DOHH2 (cell line): ENCODE measurements around the gene TMEM106C.

Experiments used
- CTCF ChIP-seq: fragments of 200-600 bp; sonication (generic); IDR thresholded peaks from one replicate; pipeline ENCODE4 v1.5.1; 2014; ENCODE audit warnings: antibody characterized with exemption, mild to moderate bottlenecking, low read depth, low read length; ENCODE audit not compliant: poor library complexity, severe bottlenecking
- EZH2phosphoT487 ChIP-seq: fragments of 200-600 bp; sonication (generic); IDR thresholded peaks from 2 replicates; pipeline ENCODE4 v1.6.1; 2017; ENCODE audit warnings: borderline replicate concordance, mild to moderate bottlenecking, antibody characterized with exemption, low read length, moderate library complexity, mixed read lengths

GRCh38 chr12:47983541-47984115 is 20.2 kb downstream of the TMEM106C start:
- TF ChIP-seq CTCF (no peak), EZH2phosphoT487 (no peak)
